GM12874 (cell line): ENCODE data around the gene SYCP1.

Experiments used
- TF ChIP-seq, protein P1 (sequence below): IDR thresholded peaks from 2 replicates; pipeline ENCODE4 v1.5.1; 2011; ENCODE audit warnings: low read depth, mild to moderate bottlenecking, control low read depth, low read length, moderate library complexity; ENCODE audit not compliant: insufficient read depth

Gene SYCP1

GRCh38 chr1:115012434-115012833 is 157.8 kb downstream of the SYCP1 start:
- TF ChIP-seq, protein P1, sequence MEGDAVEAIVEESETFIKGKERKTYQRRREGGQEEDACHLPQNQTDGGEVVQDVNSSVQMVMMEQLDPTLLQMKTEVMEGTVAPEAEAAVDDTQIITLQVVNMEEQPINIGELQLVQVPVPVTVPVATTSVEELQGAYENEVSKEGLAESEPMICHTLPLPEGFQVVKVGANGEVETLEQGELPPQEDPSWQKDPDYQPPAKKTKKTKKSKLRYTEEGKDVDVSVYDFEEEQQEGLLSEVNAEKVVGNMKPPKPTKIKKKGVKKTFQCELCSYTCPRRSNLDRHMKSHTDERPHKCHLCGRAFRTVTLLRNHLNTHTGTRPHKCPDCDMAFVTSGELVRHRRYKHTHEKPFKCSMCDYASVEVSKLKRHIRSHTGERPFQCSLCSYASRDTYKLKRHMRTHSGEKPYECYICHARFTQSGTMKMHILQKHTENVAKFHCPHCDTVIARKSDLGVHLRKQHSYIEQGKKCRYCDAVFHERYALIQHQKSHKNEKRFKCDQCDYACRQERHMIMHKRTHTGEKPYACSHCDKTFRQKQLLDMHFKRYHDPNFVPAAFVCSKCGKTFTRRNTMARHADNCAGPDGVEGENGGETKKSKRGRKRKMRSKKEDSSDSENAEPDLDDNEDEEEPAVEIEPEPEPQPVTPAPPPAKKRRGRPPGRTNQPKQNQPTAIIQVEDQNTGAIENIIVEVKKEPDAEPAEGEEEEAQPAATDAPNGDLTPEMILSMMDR: no peak

- TF ChIP-seq, protein P1: no peak
Measured at GRCh38 chr1:115013792-115014191, 159.1 kb downstream of the SYCP1 start.

DNA sequence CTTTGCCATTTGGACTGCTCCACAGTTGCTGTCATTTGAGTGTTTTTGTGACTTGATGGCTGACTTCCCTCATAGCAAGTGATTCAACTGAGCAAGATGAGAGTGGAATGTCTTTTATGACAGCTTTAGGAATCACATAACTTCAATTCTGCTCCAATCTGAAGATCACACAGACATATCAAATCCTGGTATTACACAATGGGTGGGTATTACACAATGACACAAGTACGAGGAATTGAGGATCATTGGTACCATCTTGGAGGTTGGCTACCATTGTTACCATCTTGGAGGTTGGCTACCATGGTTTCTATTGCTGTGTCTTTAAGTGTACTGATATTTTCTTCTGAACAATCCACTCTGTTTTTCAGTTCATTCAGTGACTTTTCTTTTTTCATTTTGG is 166.5 kb downstream of the SYCP1 start:
- TF ChIP-seq, protein P1: no peak

GRCh38 chr1:115023593-115023992 is 168.9 kb downstream of the SYCP1 start:
- TF ChIP-seq, protein P1: no peak

DNA sequence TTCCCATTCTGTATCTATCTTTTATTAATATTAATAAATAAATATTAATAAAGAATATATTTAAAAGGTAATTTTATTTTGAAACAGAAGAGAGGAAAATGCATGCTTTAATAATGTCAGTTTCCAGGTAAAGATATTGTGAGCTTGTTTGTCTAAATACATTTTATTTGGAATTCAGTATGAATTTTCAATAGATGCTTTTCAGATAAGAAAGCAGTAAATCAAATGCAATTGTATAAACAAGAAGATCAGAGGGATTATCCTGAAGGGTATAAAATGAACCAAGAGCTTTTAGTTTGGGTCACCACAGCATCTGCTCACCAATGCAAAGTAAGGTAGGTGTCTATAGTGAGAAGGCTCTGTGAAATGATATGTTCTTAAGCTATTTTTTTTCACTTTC is 174.9 kb downstream of the SYCP1 start, which contains the start of gene TSHB:
Gene TSHB (plus strand): TSS at position 301 of the 400 bp plus-strand sequence. CDS start 3,537 bp downstream, outside the sequence.
- TF ChIP-seq, protein P1: no peak

GRCh38 chr1:115031595-115031994 is 176.9 kb downstream of the SYCP1 start:
- TF ChIP-seq, protein P1: no peak

- TF ChIP-seq, protein P1: no peak
Measured at GRCh38 chr1:115035652-115036051, 181.0 kb downstream of the SYCP1 start.
